CD1c-positive myeloid dendritic cell (primary cell): ENCODE data around the gene PHF19.

ENCODE experiments used
- DNase-seq: peaks from one replicate; pipeline ENCODE4 v3.0.0-alpha.2; 2016; ENCODE audit errors: extremely low spot score

PHF19 gene

GRCh38 chr9:120876842-120877240, at the start of gene PHF19:
TSS of gene PHF19 (minus strand) at chr9:120877188. CDS start at chr9:120874741, 2,447 bp downstream.
- peak; percentile 43 for DNase-seq

- DNase-seq: peak; percentile 74
Measured at GRCh38 chr9:120926397-120926928, 49.5 kb upstream of the PHF19 start, which contains the start of gene TRAF1. TSS of gene TRAF1 (minus strand) at chr9:120926796. CDS start at chr9:120926075, 721 bp downstream.

- peak; percentile 87 for DNase-seq
Measured at GRCh38 chr9:120925535-120926396, 48.8 kb upstream of the PHF19 start.

GRCh38 chr9:120924698-120925534, 47.9 kb upstream of the PHF19 start:
- DNase-seq: peak; percentile 26

- DNase-seq: no peak
Measured at GRCh38 chr9:120923620-120924328, 46.8 kb upstream of the PHF19 start.

GRCh38 chr9:120922404-120923195, 45.6 kb upstream of the PHF19 start:
- no peak for DNase-seq

GRCh38 chr9:120921661-120922181, 44.7 kb upstream of the PHF19 start:
- no peak for DNase-seq

GRCh38 chr9:120920806-120921178, 43.8 kb upstream of the PHF19 start:
- peak; percentile 56 for DNase-seq

- no peak for DNase-seq
Measured at GRCh38 chr9:120919843-120920805, 43.1 kb upstream of the PHF19 start.

- DNase-seq: peak; percentile 32
Measured at GRCh38 chr9:120918931-120919842, 42.2 kb upstream of the PHF19 start.

- no peak for DNase-seq
Measured at GRCh38 chr9:120917929-120918762, 41.2 kb upstream of the PHF19 start.

- no peak for DNase-seq
Measured at GRCh38 chr9:120916991-120917880, 40.2 kb upstream of the PHF19 start.

GRCh38 chr9:120916588-120916987, 39.6 kb upstream of the PHF19 start:
- DNase-seq: no peak

- peak; percentile 38 for DNase-seq
Measured at GRCh38 chr9:120915854-120916470, 39.0 kb upstream of the PHF19 start.

GRCh38 chr9:120914953-120915352, 38.0 kb upstream of the PHF19 start:
- no peak for DNase-seq

GRCh38 chr9:120914396-120914795, 37.4 kb upstream of the PHF19 start:
- DNase-seq: no peak
